H1 (cell line): Measurements from ENCODE around the gene GEMIN7. TPM values are rescaled to one million over a fixed set of nuclear protein-coding genes. Genes with fewer than 3 reads are reported as not detected.

Experiments used
- ASH2L ChIP-seq: fragments of 200-600, 300-600 bp; sonication (generic); IDR thresholded peaks from one replicate; pipeline ENCODE4 v1.7.1; 2017; ENCODE audit warnings: low read length
- BRCA1 ChIP-seq: IDR thresholded peaks from 2 replicates; pipeline ENCODE4 v1.6.1; 2012; ENCODE audit warnings: low read depth, low read length, improper control_type of control experiment
- CHD7 ChIP-seq: fragments of 300-600 bp; sonication (generic); IDR thresholded peaks from 2 replicates; pipeline ENCODE4 v1.7.1; 2012; ENCODE audit warnings: low read length, moderate library complexity, mild to moderate bottlenecking, inconsistent platforms; ENCODE audit not compliant: insufficient replicate concordance
- NRF1 ChIP-seq: IDR thresholded peaks from 2 replicates; pipeline ENCODE4 v1.6.1; 2011; ENCODE audit warnings: mild to moderate bottlenecking, low read depth, low read length, improper control_type of control experiment
- PHF8 ChIP-seq: fragments of 200-600 bp; sonication (generic); conservative IDR thresholded peaks from 2 replicates; pipeline ENCODE4 v1.7.1; 2012; ENCODE audit warnings: low read depth, mild to moderate bottlenecking, inconsistent platforms, low read length, moderate library complexity
- RAD21 ChIP-seq, 2 experiments: IDR thresholded peaks in 1 of 2; conservative IDR thresholded peaks in 1 of 2; 2 replicates each; pipeline ENCODE4 v1.6.1; 2011; ENCODE audit warnings: low read depth in 2 of 2, low read length in 2 of 2, improper control_type of control experiment in 1 of 2, inconsistent platforms in 1 of 2, mild to moderate bottlenecking in 1 of 2, moderate library complexity in 1 of 2
- RBBP5 ChIP-seq: IDR thresholded peaks from 2 replicates; pipeline ENCODE4 v1.7.1; 2012; ENCODE audit warnings: low read depth, mild to moderate bottlenecking, inconsistent platforms, low read length, moderate library complexity, borderline replicate concordance
- RNF2 ChIP-seq: fragments of 200-900, 300-1000 bp; sonication (generic); IDR thresholded peaks from 2 replicates; pipeline ENCODE4 v1.7.1; 2016; ENCODE audit warnings: borderline replicate concordance, low read depth, mild to moderate bottlenecking, antibody characterized with exemption, low read length; ENCODE audit not compliant: poor library complexity, severe bottlenecking; ENCODE audit errors: missing control alignments
- SIRT6 ChIP-seq: IDR thresholded peaks from one replicate; pipeline ENCODE4 v1.7.1; 2012; ENCODE audit warnings: low read length, inconsistent platforms
- polyA plus RNA-seq, 7 experiments: library from polyadenylated mRNA; depleted of rRNA in 3 of 7; stranded (reverse) in 5 of 7; unstranded in 2 of 7; fragments of >200 nt in 5 of 7; fragments of 200-250 nt in 2 of 7; gene quantifications; 1 replicate in 5 of 7; 2 replicates in 1 of 7; 4 replicates in 1 of 7; pipeline versions ENCODE4 v1.2.1 to v1.2.3, GENCODE V29; 2011 to 2013; ENCODE audit warnings: missing spikeins in 2 of 7, mixed read lengths in 2 of 7
- total RNA-seq: library from RNA; stranded (reverse); fragmentation: NEBNext Ultra II Directional; extraction: Animal tissue kit (Norgen Biotek cat#: 25700); gene quantifications from 2 replicates; pipeline ENCODE4 v1.2.1, GENCODE V29; 2021

The GEMIN7 gene
- total and polyA plus RNA-seq, 2 of the 8 experiments (the other 6 are each of a cell fraction or from before 2014, with no cell fraction given), result 48.0 to 91.6 TPM

GRCh38 chr19:45133661-45134060 is 54.6 kb downstream of the GEMIN7 start (continued):
- TF ChIP-seq CHD7 (no peak), NRF1 (no peak), SIRT6 (no peak), PHF8 (no peak), RAD21 (IDR thresholded peaks at IDR 0.05 in 1 of 2, conservative IDR thresholded peaks at IDR 0.05 in 1 of 2; ENCODE audit: low read depth in 2 of 2, low read length in 2 of 2) (no peak), BRCA1 (no peak), RBBP5 (no peak), RNF2 (no peak), ASH2L (no peak)
- TF ChIP-seq, all 59 proteins: peak for 0
